Activated CD8-positive, alpha-beta memory T cell treated with anti-CD3 and anti-CD28 coated beads, Interleukin-2, amount 50 U/mL, for 1 hour (primary cell): ENCODE results near the gene IGF2R.
"Not testable (repeated sequence)": the region's sequence is repeated elsewhere in the genome, so short reads cannot be mapped to it uniquely, and the experiment has no call there.

Experiments used
- DNase-seq: peaks from one replicate; pipeline ENCODE4 v3.0.0-alpha.2; 2020; ENCODE audit errors: extremely low read depth

Gene IGF2R

GRCh38 chr6:159968295-159969203 lies at the start of gene IGF2R:
TSS of gene IGF2R (plus strand) at chr6:159969082. CDS start at chr6:159969247, 165 bp downstream.
- peak; percentile 76 for DNase-seq

- no peak for DNase-seq
Observed at GRCh38 chr6:159919800-159920199, 49.1 kb upstream of the IGF2R start.

- not testable (repeated sequence) for DNase-seq
Observed at GRCh38 chr6:159924150-159924549, 44.7 kb upstream of the IGF2R start.

GRCh38 chr6:159926542-159927203 lies 42.2 kb upstream of the IGF2R start:
- DNase-seq: no peak

GRCh38 chr6:159929819-159930218 lies 39.1 kb upstream of the IGF2R start:
- no peak for DNase-seq

GRCh38 chr6:159931112-159931511 lies 37.8 kb upstream of the IGF2R start:
- no peak for DNase-seq

- no peak for DNase-seq
Observed at GRCh38 chr6:159931846-159932245, 37.0 kb upstream of the IGF2R start.

- DNase-seq: no peak
Observed at GRCh38 chr6:159933077-159933476, 35.8 kb upstream of the IGF2R start.

GRCh38 chr6:159934181-159934580 lies 34.7 kb upstream of the IGF2R start:
- DNase-seq: no peak

GRCh38 chr6:159935065-159935464 lies 33.8 kb upstream of the IGF2R start:
- DNase-seq: no peak

- DNase-seq: no peak
Observed at GRCh38 chr6:159935633-159936032, 33.2 kb upstream of the IGF2R start.

- no peak for DNase-seq
Observed at GRCh38 chr6:159939591-159940016, 29.3 kb upstream of the IGF2R start.

- DNase-seq: no peak
Observed at GRCh38 chr6:159941286-159942113, 27.4 kb upstream of the IGF2R start.

GRCh38 chr6:159943101-159943632 lies 25.7 kb upstream of the IGF2R start:
- no peak for DNase-seq

GRCh38 chr6:159943968-159944598 lies 24.8 kb upstream of the IGF2R start:
- DNase-seq: no peak

- DNase-seq: no peak
Observed at GRCh38 chr6:159945801-159946392, 23.0 kb upstream of the IGF2R start.

- no peak for DNase-seq
Observed at GRCh38 chr6:159946912-159947311, 22.0 kb upstream of the IGF2R start.

- DNase-seq: no peak
Observed at GRCh38 chr6:159948199-159948598, 20.7 kb upstream of the IGF2R start.

GRCh38 chr6:159951772-159952171 lies 17.1 kb upstream of the IGF2R start:
- no peak for DNase-seq

GRCh38 chr6:159952289-159953005 lies 16.4 kb upstream of the IGF2R start:
- DNase-seq: no peak
